CD4-positive, CD25-positive, alpha-beta regulatory T cell (primary cell): ENCODE measurements around the gene SGMS2. TPM values are rescaled to one million over a fixed set of nuclear protein-coding genes. Genes with fewer than 3 reads are reported as not detected.

ENCODE experiments used
- ATAC-seq, 2 donors: fragments of 150-1000 bp; cut with Tn5 transposase; one replicate each; pipeline ENCODE4 v1.10.0; 2021; ENCODE audit warnings: low read depth in 2 of 2, moderate number of reproducible peaks in 2 of 2, moderate library complexity in 1 of 2
- DNase-seq, 3 donors: peaks; one replicate each; pipeline versions ENCODE4 v3.0.0 to v3.0.0-alpha.2; 2012 to 2022; ENCODE audit warnings: mixed read lengths in 1 of 3
- H3K27ac ChIP-seq: one replicate; pipeline ENCODE4 v1.7.0; 2013; ENCODE audit warnings: mild to moderate bottlenecking, low read length; ENCODE audit not compliant: insufficient read depth, poor library complexity, severe bottlenecking
- H3K27me3 ChIP-seq: one replicate; pipeline ENCODE4 v1.7.0; 2013; ENCODE audit warnings: low read length; ENCODE audit not compliant: control insufficient read depth, insufficient read depth
- H3K36me3 ChIP-seq: one replicate; pipeline ENCODE4 v1.7.0; 2013; ENCODE audit warnings: mild to moderate bottlenecking, low read length, moderate library complexity; ENCODE audit not compliant: control insufficient read depth, insufficient read depth
- H3K4me1 ChIP-seq: 2 replicates; pipeline ENCODE4 v1.7.0; 2013; ENCODE audit warnings: mild to moderate bottlenecking, low read length; ENCODE audit not compliant: insufficient read depth, control insufficient read depth, poor library complexity, severe bottlenecking
- H3K4me3 ChIP-seq: one replicate; pipeline ENCODE4 v1.7.0; 2013; ENCODE audit warnings: low read depth, mild to moderate bottlenecking, low read length, moderate library complexity
- H3K9me3 ChIP-seq, 2 experiments: 1 replicate in 1 of 2; 2 replicates in 1 of 2; pipeline ENCODE4 v1.7.0; 2013; ENCODE audit warnings: low read length in 2 of 2, mild to moderate bottlenecking in 1 of 2, moderate library complexity in 1 of 2; ENCODE audit not compliant: control insufficient read depth in 2 of 2
- H3K27ac Mint-ChIP-seq, 3 donors: one replicate each; pipeline ENCODE4 v1.8.0; 2020 to 2022; ENCODE audit warnings: mild to moderate bottlenecking in 3 of 3, mixed read lengths in 3 of 3, moderate library complexity in 2 of 3
- H3K27me3 Mint-ChIP-seq: one replicate; pipeline ENCODE4 v1.8.0; 2022; ENCODE audit warnings: mild to moderate bottlenecking, mixed read lengths
- H3K36me3 Mint-ChIP-seq: one replicate; pipeline ENCODE4 v1.8.0; 2020; ENCODE audit warnings: mixed read lengths
- H3K4me1 Mint-ChIP-seq, 4 donors: one replicate each; pipeline ENCODE4 v1.8.0; 2020 to 2022; ENCODE audit warnings: mixed read lengths in 4 of 4, mild to moderate bottlenecking in 1 of 4
- H3K4me3 Mint-ChIP-seq, 4 donors: one replicate each; pipeline ENCODE4 v1.8.0; 2020 to 2022; ENCODE audit warnings: mild to moderate bottlenecking in 4 of 4, mixed read lengths in 4 of 4, moderate library complexity in 3 of 4
- H3K9me3 Mint-ChIP-seq, 7 donors: one replicate each; pipeline ENCODE4 v1.8.0; 2020 to 2022; ENCODE audit warnings: mixed read lengths in 7 of 7, mild to moderate bottlenecking in 3 of 7, moderate library complexity in 2 of 7
- polyA plus RNA-seq, 4 donors: library from polyadenylated mRNA; unstranded; fragments of 300-500 nt; fragmentation: Illumina TruSeq; gene quantifications; one replicate each; pipeline ENCODE4 v1.2.3, GENCODE V29; 2021
- total RNA-seq: library from RNA; stranded (reverse); gene quantifications from one replicate; pipeline ENCODE4 v1.2.3, GENCODE V29; 2022

Gene SGMS2
- total and polyA plus RNA-seq, 5 donors from 2014 or later = not detected

DNA sequence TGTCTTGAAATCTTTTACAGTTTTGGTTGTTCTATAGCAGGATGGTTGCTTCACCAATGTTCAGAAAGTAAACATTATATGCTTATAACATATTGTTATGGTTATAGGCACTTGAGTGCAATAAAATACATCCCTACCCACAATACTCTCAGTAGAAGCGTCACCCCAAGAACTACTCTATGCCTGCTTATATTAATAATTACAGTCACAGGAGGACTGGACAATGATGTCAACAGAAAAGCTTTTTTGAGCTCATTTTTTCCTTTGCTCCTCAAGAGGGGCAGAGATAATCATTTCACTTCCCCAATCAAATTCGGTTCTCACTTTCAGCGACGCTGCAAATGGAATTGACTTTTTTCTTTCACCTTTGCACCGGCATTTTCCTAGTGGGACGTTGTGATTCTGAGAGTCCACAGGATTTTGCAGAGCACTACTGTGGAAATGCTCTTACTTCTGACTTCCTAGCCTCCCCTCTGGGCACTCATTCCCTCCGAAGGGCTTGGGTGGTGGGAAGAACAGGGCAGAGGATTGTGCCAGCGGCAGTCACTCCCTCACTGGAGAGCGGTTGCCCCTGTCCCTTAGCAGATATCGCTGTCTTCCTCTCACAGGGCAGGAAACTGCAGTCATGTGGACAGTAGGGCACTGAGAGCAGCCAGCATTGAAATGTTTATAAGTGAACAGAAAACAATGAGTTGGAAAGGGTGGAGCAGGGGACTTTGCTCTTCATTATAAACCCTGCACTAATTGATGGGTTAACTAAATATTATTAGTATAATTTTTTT is 24.9 kb upstream of the SGMS2 start:
- no peak overlapping the region for H3K27ac ChIP-seq
- Mint-ChIP-seq H3K36me3 (no peaks in the 10 kb centered on the region), H3K27ac (no peak overlapping the region), H3K27me3 (peaks cover 20% of the 10 kb centered on the region), H3K4me1 (no peaks in the 10 kb centered on the region), H3K4me3 (no peak overlapping the region), H3K9me3 (peaks cover 0 to 2% (median 0%) of the 10 kb centered on the region in 7 donors)
- H3K36me3 ChIP-seq = no peaks in the 10 kb centered on the region
- H3K9me3 ChIP-seq = no peaks in the 10 kb centered on the region
- DNase-seq = no peak
- no peak for ATAC-seq
- peaks cover 5% of the 10 kb centered on the region for H3K27me3 ChIP-seq
- H3K4me3 ChIP-seq = no peak overlapping the region
- no peaks in the 10 kb centered on the region for H3K4me1 ChIP-seq

DNA sequence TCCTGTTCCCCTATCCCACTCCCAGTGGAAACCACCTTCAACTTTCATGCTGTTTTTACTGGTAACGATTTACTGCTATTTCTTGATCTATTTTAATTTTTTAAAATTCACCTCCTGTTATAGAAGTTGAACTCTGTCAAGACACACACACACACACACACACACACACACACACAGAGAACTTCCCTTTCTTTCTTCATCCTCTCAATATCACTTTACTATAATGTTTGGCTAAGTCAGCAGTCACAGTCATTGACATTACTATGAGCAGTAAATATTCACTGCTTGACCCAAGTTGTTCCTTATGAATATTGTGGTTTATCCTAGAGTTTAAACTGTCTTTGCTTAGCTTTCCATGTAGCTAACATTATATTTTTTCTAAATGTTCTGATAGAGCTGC is 24.0 kb upstream of the SGMS2 start:
- no peak overlapping the region for H3K27ac Mint-ChIP-seq
- Histone ChIP-seq H3K4me1 (no peaks in the 10 kb centered on the region), H3K27ac (no peak overlapping the region), H3K27me3 (peaks cover 4% of the 10 kb centered on the region), H3K9me3 (no peaks in the 10 kb centered on the region), H3K4me3 (no peak overlapping the region), H3K36me3 (no peaks in the 10 kb centered on the region)
- ATAC-seq = no peak
- no peaks in the 10 kb centered on the region for H3K36me3 Mint-ChIP-seq
- H3K4me1 Mint-ChIP-seq = no peaks in the 10 kb centered on the region
- H3K9me3 Mint-ChIP-seq = peaks cover 0 to 4% (median 0%) of the 10 kb centered on the region in 7 donors
- no peak for DNase-seq
- H3K27me3 Mint-ChIP-seq = peaks cover 17% of the 10 kb centered on the region
- H3K4me3 Mint-ChIP-seq = no peak overlapping the region

DNA sequence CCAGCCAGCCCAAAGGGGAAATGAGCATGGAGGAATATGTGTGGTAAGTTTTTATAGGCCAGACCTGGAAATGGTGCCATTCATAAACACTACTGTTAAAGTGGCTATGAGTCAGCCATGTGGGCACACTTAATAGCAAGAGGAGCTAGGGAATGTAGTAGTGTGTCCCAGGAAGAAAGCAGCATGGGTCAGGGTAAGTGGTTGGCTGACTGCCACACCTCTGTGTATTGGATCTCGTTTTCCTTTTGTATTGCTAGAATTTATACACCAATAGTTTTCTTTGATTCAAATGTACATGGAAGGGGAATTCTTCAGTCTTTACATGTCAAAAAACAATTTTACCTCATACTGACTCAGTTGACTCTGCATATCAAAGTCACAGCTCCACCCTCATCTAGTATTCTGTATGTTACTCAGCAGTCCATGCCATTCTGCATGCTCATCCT is 22.9 kb upstream of the SGMS2 start:
- Histone ChIP-seq H3K36me3 (no peaks in the 10 kb centered on the region), H3K27ac (no peak overlapping the region), H3K27me3 (peaks cover 4% of the 10 kb centered on the region), H3K4me1 (no peaks in the 10 kb centered on the region), H3K9me3 (no peaks in the 10 kb centered on the region), H3K4me3 (no peak overlapping the region)
- H3K27ac Mint-ChIP-seq = no peak overlapping the region
- ATAC-seq = no peak
- H3K36me3 Mint-ChIP-seq = no peaks in the 10 kb centered on the region
- H3K27me3 Mint-ChIP-seq = peaks cover 16% of the 10 kb centered on the region
- no peak for DNase-seq
- H3K9me3 Mint-ChIP-seq = peaks cover 0 to 4% (median 0%) of the 10 kb centered on the region in 7 donors
- no peak overlapping the region for H3K4me3 Mint-ChIP-seq
- H3K4me1 Mint-ChIP-seq = no peaks in the 10 kb centered on the region

- Mint-ChIP-seq H3K36me3 (no peaks in the 10 kb centered on the region), H3K9me3 (peaks cover 0 to 5% (median 0%) of the 10 kb centered on the region in 7 donors), H3K27ac (no peak overlapping the region), H3K4me3 (no peak overlapping the region), H3K27me3 (peaks cover 24% of the 10 kb centered on the region), H3K4me1 (no peaks in the 10 kb centered on the region)
- no peak overlapping the region for H3K4me3 ChIP-seq
- DNase-seq (no peak), ATAC-seq (no peak)
- H3K36me3 ChIP-seq = no peaks in the 10 kb centered on the region
- peaks cover 4% of the 10 kb centered on the region for H3K27me3 ChIP-seq
- H3K4me1 ChIP-seq = no peaks in the 10 kb centered on the region
- no peak overlapping the region for H3K27ac ChIP-seq
- no peaks in the 10 kb centered on the region for H3K9me3 ChIP-seq
Observed at GRCh38 chr4:107804956-107805355, 19.8 kb upstream of the SGMS2 start.

DNA sequence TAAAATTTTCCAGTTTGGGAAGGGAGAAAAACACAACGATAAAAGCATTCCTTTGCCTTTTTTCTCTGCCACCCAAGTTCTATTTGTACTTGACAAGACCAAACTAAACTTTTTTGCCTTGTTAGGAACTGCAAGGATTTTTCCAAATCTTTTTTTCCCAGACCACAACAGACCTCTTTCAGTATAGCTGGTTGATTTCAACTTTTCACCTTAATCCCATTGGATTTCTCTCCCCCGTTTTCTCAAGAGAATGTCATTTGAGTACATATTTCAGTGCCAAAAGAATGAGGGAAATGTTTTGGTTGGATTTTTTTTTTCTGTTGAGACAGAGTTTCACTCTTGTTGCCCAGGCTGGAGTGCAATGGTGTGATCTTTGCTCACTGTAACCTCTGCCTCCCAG is 18.5 kb upstream of the SGMS2 start:
- peaks cover 0 to 5% (median 0%) of the 10 kb centered on the region in 7 donors for H3K9me3 Mint-ChIP-seq
- H3K27me3 Mint-ChIP-seq = peaks cover 34% of the 10 kb centered on the region
- no peak for ATAC-seq

GRCh38 chr4:107808572-107808971 is 16.2 kb upstream of the SGMS2 start:
- DNase-seq = no peak
- Mint-ChIP-seq H3K27ac (no peak overlapping the region), H3K36me3 (no peaks in the 10 kb centered on the region), H3K4me3 (no peak overlapping the region), H3K4me1 (no peaks in the 10 kb centered on the region), H3K9me3 (peaks cover 0 to 5% (median 0%) of the 10 kb centered on the region in 7 donors), H3K27me3 (peaks cover 30% of the 10 kb centered on the region)
- Histone ChIP-seq H3K27ac (no peak overlapping the region), H3K9me3 (no peaks in the 10 kb centered on the region), H3K4me3 (no peak overlapping the region), H3K36me3 (no peaks in the 10 kb centered on the region), H3K4me1 (no peaks in the 10 kb centered on the region), H3K27me3 (peaks cover 4% of the 10 kb centered on the region)
- no peak for ATAC-seq

More for the DNA sequence above, 18.5 kb upstream of the SGMS2 start:
- Histone ChIP-seq H3K4me3 (no peak overlapping the region), H3K27ac (no peak overlapping the region), H3K4me1 (no peaks in the 10 kb centered on the region), H3K36me3 (no peaks in the 10 kb centered on the region), H3K9me3 (no peaks in the 10 kb centered on the region), H3K27me3 (peaks cover 6% of the 10 kb centered on the region)
- Mint-ChIP-seq H3K36me3 (no peaks in the 10 kb centered on the region), H3K4me3 (no peak overlapping the region), H3K4me1 (no peaks in the 10 kb centered on the region), H3K27ac (no peak overlapping the region)
- no peak for DNase-seq

DNA sequence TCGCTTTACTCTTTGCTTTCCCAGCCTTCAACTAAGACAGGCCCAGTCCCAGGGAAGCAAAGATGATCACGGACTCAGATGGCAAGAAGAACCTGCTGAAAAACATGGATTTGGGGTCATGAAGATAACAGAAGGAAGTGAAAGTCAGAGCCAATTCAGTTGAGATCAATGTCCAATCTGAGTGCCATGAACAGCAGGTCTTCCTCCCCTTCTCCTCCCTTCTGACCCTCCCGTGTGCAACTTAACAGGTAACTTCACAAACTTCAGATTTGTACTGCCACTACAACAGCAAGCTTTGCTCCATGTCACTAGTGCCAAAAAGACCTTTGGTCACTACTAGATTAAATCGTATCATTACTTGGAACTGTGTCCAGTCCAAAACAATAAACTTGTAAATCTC is 15.5 kb upstream of the SGMS2 start:
- Mint-ChIP-seq H3K27ac (no peak overlapping the region), H3K27me3 (peaks cover 24% of the 10 kb centered on the region), H3K9me3 (peaks cover 0 to 3% (median 0%) of the 10 kb centered on the region in 7 donors), H3K4me3 (no peak overlapping the region), H3K36me3 (no peaks in the 10 kb centered on the region), H3K4me1 (no peaks in the 10 kb centered on the region)
- ATAC-seq = no peak
- Histone ChIP-seq H3K9me3 (no peaks in the 10 kb centered on the region), H3K27ac (no peak overlapping the region), H3K4me3 (no peak overlapping the region), H3K36me3 (no peaks in the 10 kb centered on the region), H3K27me3 (peaks cover 4% of the 10 kb centered on the region), H3K4me1 (no peaks in the 10 kb centered on the region)
- no peak for DNase-seq

- no peak for ATAC-seq
- Mint-ChIP-seq H3K27me3 (peaks cover 16% of the 10 kb centered on the region), H3K4me1 (no peaks in the 10 kb centered on the region), H3K36me3 (no peaks in the 10 kb centered on the region), H3K4me3 (no peak overlapping the region), H3K9me3 (peaks cover 0 to 2% (median 0%) of the 10 kb centered on the region in 7 donors), H3K27ac (no peak overlapping the region)
- Histone ChIP-seq H3K9me3 (no peaks in the 10 kb centered on the region), H3K4me1 (no peaks in the 10 kb centered on the region), H3K27ac (no peak overlapping the region), H3K4me3 (no peak overlapping the region), H3K36me3 (no peaks in the 10 kb centered on the region), H3K27me3 (peaks cover 2% of the 10 kb centered on the region)
- DNase-seq = no peak
Observed at GRCh38 chr4:107814758-107815157, 10.0 kb upstream of the SGMS2 start.
